ENCODE data around the gene ERF. TPM values are rescaled to one million over a fixed set of nuclear protein-coding genes. Genes with fewer than 3 reads are reported as not detected.
A peak's percentile ranks its signal among the peaks of the same experiment; 100 is the strongest.

Gene ERF
- total and polyA plus RNA-seq, 10 of the 15 experiments (the other 5 are each of a cell fraction or from before 2014, with no cell fraction given): 0.02 to 51.8 (median 14.4) TPM

DNA sequence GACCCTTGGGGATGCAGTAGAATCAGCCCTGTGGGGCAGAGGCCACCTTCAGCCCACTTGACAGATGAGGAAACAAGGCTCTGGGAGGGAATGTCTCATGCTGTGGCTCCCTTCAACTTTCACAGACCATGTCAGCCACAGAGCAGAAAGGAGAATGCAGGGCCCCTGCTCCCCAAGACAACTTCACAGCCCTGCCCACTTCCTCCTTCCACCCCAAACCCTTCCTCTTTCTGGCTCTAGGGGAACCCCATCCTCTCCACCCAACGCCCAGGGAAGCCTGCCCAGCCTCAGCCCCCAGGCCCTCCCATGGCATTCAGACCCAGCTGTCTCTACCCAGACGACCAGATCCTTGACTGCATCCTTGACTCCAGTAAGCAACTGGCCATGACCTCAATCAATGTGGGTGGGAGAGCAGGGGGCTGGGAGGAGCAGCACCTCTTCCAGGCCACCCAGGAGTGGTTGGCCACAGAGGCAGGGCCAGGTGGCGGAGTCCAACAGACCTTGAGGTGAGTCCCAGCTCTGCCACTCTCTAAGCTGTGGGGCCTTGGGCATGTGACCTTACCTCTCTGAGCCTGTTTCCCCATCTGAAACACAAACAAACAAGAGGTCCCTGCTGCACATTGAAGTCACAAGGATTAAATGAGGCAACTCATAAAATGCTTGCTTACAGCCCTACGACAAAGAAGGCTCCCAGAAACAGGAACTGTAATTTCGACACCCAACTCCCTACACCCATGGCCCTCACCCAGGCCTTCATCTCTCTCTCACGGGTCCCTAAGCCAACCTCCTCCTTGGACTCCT, 53.2 kb downstream of the ERF start (continued):
- TF ChIP-seq CBX5 (IDR thresholded peaks at IDR 0.05; ENCODE audit: low read depth): no peak
- no peak for TF ChIP-seq HCFC1 (IDR thresholded peaks at IDR 0.05; ENCODE audit: low read length)
- TF ChIP-seq, protein P1, sequence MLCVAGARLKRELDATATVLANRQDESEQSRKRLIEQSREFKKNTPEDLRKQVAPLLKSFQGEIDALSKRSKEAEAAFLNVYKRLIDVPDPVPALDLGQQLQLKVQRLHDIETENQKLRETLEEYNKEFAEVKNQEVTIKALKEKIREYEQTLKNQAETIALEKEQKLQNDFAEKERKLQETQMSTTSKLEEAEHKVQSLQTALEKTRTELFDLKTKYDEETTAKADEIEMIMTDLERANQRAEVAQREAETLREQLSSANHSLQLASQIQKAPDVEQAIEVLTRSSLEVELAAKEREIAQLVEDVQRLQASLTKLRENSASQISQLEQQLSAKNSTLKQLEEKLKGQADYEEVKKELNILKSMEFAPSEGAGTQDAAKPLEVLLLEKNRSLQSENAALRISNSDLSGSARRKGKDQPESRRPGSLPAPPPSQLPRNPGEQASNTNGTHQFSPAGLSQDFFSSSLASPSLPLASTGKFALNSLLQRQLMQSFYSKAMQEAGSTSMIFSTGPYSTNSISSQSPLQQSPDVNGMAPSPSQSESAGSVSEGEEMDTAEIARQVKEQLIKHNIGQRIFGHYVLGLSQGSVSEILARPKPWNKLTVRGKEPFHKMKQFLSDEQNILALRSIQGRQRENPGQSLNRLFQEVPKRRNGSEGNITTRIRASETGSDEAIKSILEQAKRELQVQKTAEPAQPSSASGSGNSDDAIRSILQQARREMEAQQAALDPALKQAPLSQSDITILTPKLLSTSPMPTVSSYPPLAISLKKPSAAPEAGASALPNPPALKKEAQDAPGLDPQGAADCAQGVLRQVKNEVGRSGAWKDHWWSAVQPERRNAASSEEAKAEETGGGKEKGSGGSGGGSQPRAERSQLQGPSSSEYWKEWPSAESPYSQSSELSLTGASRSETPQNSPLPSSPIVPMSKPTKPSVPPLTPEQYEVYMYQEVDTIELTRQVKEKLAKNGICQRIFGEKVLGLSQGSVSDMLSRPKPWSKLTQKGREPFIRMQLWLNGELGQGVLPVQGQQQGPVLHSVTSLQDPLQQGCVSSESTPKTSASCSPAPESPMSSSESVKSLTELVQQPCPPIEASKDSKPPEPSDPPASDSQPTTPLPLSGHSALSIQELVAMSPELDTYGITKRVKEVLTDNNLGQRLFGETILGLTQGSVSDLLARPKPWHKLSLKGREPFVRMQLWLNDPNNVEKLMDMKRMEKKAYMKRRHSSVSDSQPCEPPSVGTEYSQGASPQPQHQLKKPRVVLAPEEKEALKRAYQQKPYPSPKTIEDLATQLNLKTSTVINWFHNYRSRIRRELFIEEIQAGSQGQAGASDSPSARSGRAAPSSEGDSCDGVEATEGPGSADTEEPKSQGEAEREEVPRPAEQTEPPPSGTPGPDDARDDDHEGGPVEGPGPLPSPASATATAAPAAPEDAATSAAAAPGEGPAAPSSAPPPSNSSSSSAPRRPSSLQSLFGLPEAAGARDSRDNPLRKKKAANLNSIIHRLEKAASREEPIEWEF (IDR thresholded peaks at IDR 0.05; ENCODE audit: insufficient replicate concordance, low read depth, low read length): no peak
- TF ChIP-seq MYB (IDR thresholded peaks at IDR 0.05; ENCODE audit: borderline replicate concordance, low read depth, low read length): no peak
- peak; percentile 65; the same call in 1 of the 2 replicates for TF ChIP-seq GATAD2B (conservative IDR thresholded peaks at IDR 0.05; ENCODE audit: low read depth)
- TF ChIP-seq SMAD1 (IDR thresholded peaks at IDR 0.05; ENCODE audit: low read depth, partially characterized antibody): no peak
- TF ChIP-seq, protein P2, sequence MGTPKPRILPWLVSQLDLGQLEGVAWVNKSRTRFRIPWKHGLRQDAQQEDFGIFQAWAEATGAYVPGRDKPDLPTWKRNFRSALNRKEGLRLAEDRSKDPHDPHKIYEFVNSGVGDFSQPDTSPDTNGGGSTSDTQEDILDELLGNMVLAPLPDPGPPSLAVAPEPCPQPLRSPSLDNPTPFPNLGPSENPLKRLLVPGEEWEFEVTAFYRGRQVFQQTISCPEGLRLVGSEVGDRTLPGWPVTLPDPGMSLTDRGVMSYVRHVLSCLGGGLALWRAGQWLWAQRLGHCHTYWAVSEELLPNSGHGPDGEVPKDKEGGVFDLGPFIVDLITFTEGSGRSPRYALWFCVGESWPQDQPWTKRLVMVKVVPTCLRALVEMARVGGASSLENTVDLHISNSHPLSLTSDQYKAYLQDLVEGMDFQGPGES (IDR thresholded peaks at IDR 0.05): no peak
- no peak for TF ChIP-seq NFYB (IDR thresholded peaks at IDR 0.05; ENCODE audit: insufficient read depth, low read depth, low read length)
- TF ChIP-seq KLF5 (IDR thresholded peaks at IDR 0.05; ENCODE audit: partially characterized antibody): no peak
- TF ChIP-seq, protein P3, sequence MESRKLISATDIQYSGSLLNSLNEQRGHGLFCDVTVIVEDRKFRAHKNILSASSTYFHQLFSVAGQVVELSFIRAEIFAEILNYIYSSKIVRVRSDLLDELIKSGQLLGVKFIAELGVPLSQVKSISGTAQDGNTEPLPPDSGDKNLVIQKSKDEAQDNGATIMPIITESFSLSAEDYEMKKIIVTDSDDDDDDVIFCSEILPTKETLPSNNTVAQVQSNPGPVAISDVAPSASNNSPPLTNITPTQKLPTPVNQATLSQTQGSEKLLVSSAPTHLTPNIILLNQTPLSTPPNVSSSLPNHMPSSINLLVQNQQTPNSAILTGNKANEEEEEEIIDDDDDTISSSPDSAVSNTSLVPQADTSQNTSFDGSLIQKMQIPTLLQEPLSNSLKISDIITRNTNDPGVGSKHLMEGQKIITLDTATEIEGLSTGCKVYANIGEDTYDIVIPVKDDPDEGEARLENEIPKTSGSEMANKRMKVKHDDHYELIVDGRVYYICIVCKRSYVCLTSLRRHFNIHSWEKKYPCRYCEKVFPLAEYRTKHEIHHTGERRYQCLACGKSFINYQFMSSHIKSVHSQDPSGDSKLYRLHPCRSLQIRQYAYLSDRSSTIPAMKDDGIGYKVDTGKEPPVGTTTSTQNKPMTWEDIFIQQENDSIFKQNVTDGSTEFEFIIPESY (IDR thresholded peaks at IDR 0.05): no peak
- no peak for TF ChIP-seq MEF2B (IDR thresholded peaks at IDR 0.05; ENCODE audit: partially characterized antibody, poor library complexity, severe bottlenecking)
- TF ChIP-seq, protein P4, sequence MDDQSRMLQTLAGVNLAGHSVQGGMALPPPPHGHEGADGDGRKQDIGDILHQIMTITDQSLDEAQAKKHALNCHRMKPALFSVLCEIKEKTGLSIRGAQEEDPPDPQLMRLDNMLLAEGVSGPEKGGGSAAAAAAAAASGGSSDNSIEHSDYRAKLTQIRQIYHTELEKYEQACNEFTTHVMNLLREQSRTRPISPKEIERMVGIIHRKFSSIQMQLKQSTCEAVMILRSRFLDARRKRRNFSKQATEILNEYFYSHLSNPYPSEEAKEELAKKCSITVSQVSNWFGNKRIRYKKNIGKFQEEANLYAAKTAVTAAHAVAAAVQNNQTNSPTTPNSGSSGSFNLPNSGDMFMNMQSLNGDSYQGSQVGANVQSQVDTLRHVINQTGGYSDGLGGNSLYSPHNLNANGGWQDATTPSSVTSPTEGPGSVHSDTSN (IDR thresholded peaks at IDR 0.05; ENCODE audit: insufficient replicate concordance, low read depth, low read length): peak; percentile 7
- no peak for TF ChIP-seq STAT1 (conservative IDR thresholded peaks at IDR 0.05)
- peak; percentile 9; the same call in 1 of the 2 replicates for TF ChIP-seq NFIC (IDR thresholded peaks at IDR 0.05; ENCODE audit: low read depth, low read length)
- TF ChIP-seq IRF4 (IDR thresholded peaks at IDR 0.05; ENCODE audit: low read depth, low read length): 0 out of 2 replicates have a peak, but pooled peaks have one; percentile 26
- no peak for TF ChIP-seq FOXM1 (IDR thresholded peaks at IDR 0.05; ENCODE audit: low read depth, low read length)
- no peak for TF ChIP-seq YBX1 (IDR thresholded peaks at IDR 0.05)
- 0 out of 2 replicates have a peak, but pooled peaks have one; percentile 13 for TF ChIP-seq TBL1XR1 (IDR thresholded peaks at IDR 0.05; ENCODE audit: low read depth, low read length)
- no peak for TF ChIP-seq SREBF1 (IDR thresholded peaks at IDR 0.05; ENCODE audit: low read length)
- no peak for TF ChIP-seq RFX5 (IDR thresholded peaks at IDR 0.05; ENCODE audit: low read depth, low read length)
